Activated gamma-delta T cell treated with Interleukin-2 at 50 U/mL for 16 hours (primary cell): ENCODE results near the gene CIDEA.
A peak's percentile ranks its signal among the peaks of the same experiment; 100 is the strongest.
"Not testable (repeated sequence)": the region's sequence is repeated elsewhere in the genome, so short reads cannot be mapped to it uniquely, and the experiment has no call there.

ENCODE experiments used
- DNase-seq: peaks from one replicate; pipeline ENCODE4 v3.0.0-alpha.2; 2020

CIDEA gene

GRCh38 chr18:12254136-12254819, at the start of gene CIDEA:
TSS of gene CIDEA (plus strand) at chr18:12254361. CDS start at chr18:12254384, 23 bp downstream.
- DNase-seq: no peak

GRCh38 chr18:12208296-12209153, 45.6 kb upstream of the CIDEA start:
- not testable (repeated sequence) for DNase-seq

- not testable (repeated sequence) for DNase-seq
Measured at GRCh38 chr18:12212308-12212707, 41.9 kb upstream of the CIDEA start.

- not testable (repeated sequence) for DNase-seq
Measured at GRCh38 chr18:12214296-12215005, 39.7 kb upstream of the CIDEA start.

GRCh38 chr18:12216471-12216870, 37.7 kb upstream of the CIDEA start:
- DNase-seq: not testable (repeated sequence)

- not testable (repeated sequence) for DNase-seq
Measured at GRCh38 chr18:12218603-12219002, 35.6 kb upstream of the CIDEA start.

- DNase-seq: not testable (repeated sequence)
Measured at GRCh38 chr18:12222041-12222440, 32.1 kb upstream of the CIDEA start.

GRCh38 chr18:12223326-12223725, 30.8 kb upstream of the CIDEA start:
- DNase-seq: not testable (repeated sequence)

- not testable (repeated sequence) for DNase-seq
Measured at GRCh38 chr18:12226807-12227206, 27.4 kb upstream of the CIDEA start.

GRCh38 chr18:12227399-12228186, 26.6 kb upstream of the CIDEA start:
- not testable (repeated sequence) for DNase-seq

- DNase-seq: not testable (repeated sequence)
Measured at GRCh38 chr18:12228308-12228707, 25.9 kb upstream of the CIDEA start.

GRCh38 chr18:12230561-12230960, 23.6 kb upstream of the CIDEA start:
- DNase-seq: not testable (repeated sequence)

GRCh38 chr18:12231040-12231882, 22.9 kb upstream of the CIDEA start:
- DNase-seq: no peak

GRCh38 chr18:12231986-12232385, 22.2 kb upstream of the CIDEA start:
- DNase-seq: no peak

- DNase-seq: no peak
Measured at GRCh38 chr18:12233378-12233777, 20.8 kb upstream of the CIDEA start.

GRCh38 chr18:12234451-12235190, 19.5 kb upstream of the CIDEA start:
- DNase-seq: no peak

GRCh38 chr18:12236141-12236540, 18.0 kb upstream of the CIDEA start:
- DNase-seq: no peak

GRCh38 chr18:12236934-12237832, 17.0 kb upstream of the CIDEA start:
- peak; percentile 55 for DNase-seq

- no peak for DNase-seq
Measured at GRCh38 chr18:12238826-12239225, 15.3 kb upstream of the CIDEA start.

- DNase-seq: no peak
Measured at GRCh38 chr18:12239431-12239830, 14.7 kb upstream of the CIDEA start.
